Suprapubic skin (tissue), 4 donors: ENCODE data around the gene KIRREL1. TPM values are rescaled to one million over a fixed set of nuclear protein-coding genes. Genes with fewer than 3 reads are reported as not detected.
"Not testable (repeated sequence)": the region's sequence is repeated elsewhere in the genome, so short reads cannot be mapped to it uniquely, and the experiment has no call there.

Source experiments
- DNase-seq, 2 donors: peaks; one replicate each; pipeline ENCODE4 v3.0.0-alpha.2; 2019; ENCODE audit warnings: low spot score in 2 of 2
- H3K27ac ChIP-seq: fragments of 200-600 bp; sonication (generic); one replicate; pipeline ENCODE4 v1.5.1; 2019
- H3K27me3 ChIP-seq: fragments of 200-600 bp; sonication (generic); one replicate; pipeline ENCODE4 v1.5.1; 2019
- H3K36me3 ChIP-seq: fragments of 200-600 bp; sonication (generic); one replicate; pipeline ENCODE4 v1.5.1; 2019
- H3K4me1 ChIP-seq: fragments of 200-600 bp; sonication (generic); one replicate; pipeline ENCODE4 v1.5.1; 2019
- H3K4me3 ChIP-seq: fragments of 200-600 bp; sonication (generic); one replicate; pipeline ENCODE4 v1.5.1; 2019; ENCODE audit warnings: mild to moderate bottlenecking
- H3K9me3 ChIP-seq: fragments of 200-600 bp; sonication (generic); one replicate; pipeline ENCODE4 v1.5.1; 2019
- CTCF ChIP-seq, 2 donors: fragments of 200-600 bp in 1 of 2; fragments of 450-650 bp in 1 of 2; sonication (generic) in 1 of 2; IDR thresholded peaks; one replicate each; pipeline ENCODE4 v1.5.1; 2016 to 2019; ENCODE audit warnings: antibody characterized with exemption in 2 of 2, mild to moderate bottlenecking in 1 of 2, moderate library complexity in 1 of 2
- EP300 ChIP-seq: sonication (generic); formaldehyde crosslinking; IDR thresholded peaks from one replicate; pipeline ENCODE4 v1.6.1; 2017; ENCODE audit warnings: antibody characterized with exemption
- POLR2A ChIP-seq, 2 donors: fragments of 450-650 bp; IDR thresholded peaks; one replicate each; pipeline ENCODE4 v1.6.1; 2017; ENCODE audit warnings: antibody characterized with exemption in 2 of 2, mild to moderate bottlenecking in 2 of 2, moderate library complexity in 2 of 2
- POLR2AphosphoS5 ChIP-seq, 3 donors: sonication (generic); formaldehyde crosslinking; IDR thresholded peaks; one replicate each; pipeline ENCODE4 v1.6.1; 2017; ENCODE audit warnings: antibody characterized with exemption in 3 of 3
- WGBS: methylation state at CpG from one replicate; pipeline ENCODE4 v1.1.5; 2018; 5-methylcytosine and 5-hydroxymethylcytosine counted together
- total RNA-seq, 4 donors: library from RNA; depleted of rRNA; stranded (reverse); fragments of >200 nt; gene quantifications; one replicate each; pipeline ENCODE4 v1.1.0, GENCODE V29; 2016

Gene KIRREL1
- total RNA-seq, 4 donors from 2014 or later: 12.5 to 18.9 (median 15.5) TPM

- H3K4me1 ChIP-seq: peaks cover 11% of the 10 kb centered on the region
- no peak overlapping the region for H3K27ac ChIP-seq
- no peak for DNase-seq
- H3K4me3 ChIP-seq: no peak overlapping the region
- no peaks in the 10 kb centered on the region for H3K9me3 ChIP-seq
- H3K27me3 ChIP-seq: peaks cover 6% of the 10 kb centered on the region
- 25% methylated on average over 3 of the region's 5 CpGs for WGBS
- no peaks in the 10 kb centered on the region for H3K36me3 ChIP-seq
- peak; percentile 7 to 46 for TF ChIP-seq CTCF (IDR thresholded peaks at IDR 0.05)
- TF ChIP-seq POLR2AphosphoS5 (IDR thresholded peaks at IDR 0.05): no peak
Observed at GRCh38 chr1:158121604-158122254, 128.3 kb downstream of the KIRREL1 start.

- H3K27me3 ChIP-seq: peaks cover 6% of the 10 kb centered on the region
- peaks cover 8% of the 10 kb centered on the region for H3K4me1 ChIP-seq
- TF ChIP-seq EP300 (no peak), POLR2AphosphoS5 (IDR thresholded peaks at IDR 0.05) (no peak), CTCF (IDR thresholded peaks at IDR 0.05) (no peak), POLR2A (IDR thresholded peaks at IDR 0.05) (no peak)
- no peaks in the 10 kb centered on the region for H3K9me3 ChIP-seq
- H3K27ac ChIP-seq: no peak overlapping the region
- WGBS: 83% methylated on average over 2 of the region's 2 CpGs
- DNase-seq: no peak
- H3K36me3 ChIP-seq: no peaks in the 10 kb centered on the region
- H3K4me3 ChIP-seq: no peak overlapping the region
Observed at GRCh38 chr1:158122833-158123388, 129.5 kb downstream of the KIRREL1 start.

- no peak for DNase-seq
- peaks cover 3% of the 10 kb centered on the region for H3K27me3 ChIP-seq
- H3K9me3 ChIP-seq: no peaks in the 10 kb centered on the region
- WGBS: 53% methylated on average over 2 of the region's 2 CpGs
- no peaks in the 10 kb centered on the region for H3K4me1 ChIP-seq
- no peak overlapping the region for H3K4me3 ChIP-seq
- H3K36me3 ChIP-seq: no peaks in the 10 kb centered on the region
- H3K27ac ChIP-seq: no peak overlapping the region
- TF ChIP-seq EP300 (no peak), POLR2A (IDR thresholded peaks at IDR 0.05) (no peak), POLR2AphosphoS5 (IDR thresholded peaks at IDR 0.05) (no peak), CTCF (IDR thresholded peaks at IDR 0.05) (no peak)
Observed at GRCh38 chr1:158124034-158124433, 130.6 kb downstream of the KIRREL1 start.

GRCh38 chr1:158124999-158125398 lies 131.6 kb downstream of the KIRREL1 start:
- TF ChIP-seq POLR2A (IDR thresholded peaks at IDR 0.05) (no peak), CTCF (IDR thresholded peaks at IDR 0.05) (peak; percentile 88 to 98)
- peak; percentile 88 to 92 for DNase-seq
- H3K4me3 ChIP-seq: no peak overlapping the region
- H3K27me3 ChIP-seq: peaks cover 3% of the 10 kb centered on the region
- no peak overlapping the region for H3K27ac ChIP-seq
- no peaks in the 10 kb centered on the region for H3K36me3 ChIP-seq
- H3K9me3 ChIP-seq: no peaks in the 10 kb centered on the region
- WGBS: 3% methylated on average over 4 of the region's 4 CpGs
- no peaks in the 10 kb centered on the region for H3K4me1 ChIP-seq

GRCh38 chr1:158126425-158126824 lies 133.0 kb downstream of the KIRREL1 start:
- Histone ChIP-seq H3K27ac (no peak overlapping the region), H3K27me3 (peaks cover 3% of the 10 kb centered on the region), H3K4me1 (no peaks in the 10 kb centered on the region), H3K9me3 (no peaks in the 10 kb centered on the region), H3K36me3 (no peaks in the 10 kb centered on the region), H3K4me3 (no peak overlapping the region)
- no peak for DNase-seq
- 43% methylated on average over 2 of the region's 2 CpGs for WGBS
- TF ChIP-seq EP300: no peak
- TF ChIP-seq POLR2AphosphoS5 (IDR thresholded peaks at IDR 0.05): no peak
- no peak for TF ChIP-seq POLR2A (IDR thresholded peaks at IDR 0.05)
- no peak for TF ChIP-seq CTCF (IDR thresholded peaks at IDR 0.05)

GRCh38 chr1:158128531-158128930 lies 135.1 kb downstream of the KIRREL1 start:
- H3K27ac ChIP-seq: not testable (repeated sequence)

More at GRCh38 chr1:158128531-158128930, 135.1 kb downstream of the KIRREL1 start:
- not testable (repeated sequence) for H3K4me1 ChIP-seq, H3K4me3 ChIP-seq, DNase-seq, H3K9me3 ChIP-seq, H3K36me3 ChIP-seq, H3K27me3 ChIP-seq
- whole genome bisulfite sequencing: 78% methylated on average over 8 of the region's 8 CpGs
